Upper lobe of left lung (tissue), 6 donors: ENCODE measurements around the gene THRAP3. TPM values are rescaled to one million over a fixed set of nuclear protein-coding genes. Genes with fewer than 3 reads are reported as not detected.

Experiments used
- ATAC-seq, 2 donors: fragments of 200-7000 bp; cut with Tn5 transposase; one replicate each; pipeline ENCODE4 v1.9.1; 2022; ENCODE audit warnings: mild to moderate bottlenecking in 2 of 2, moderate library complexity in 2 of 2; ENCODE audit not compliant: low FRiP score in 2 of 2
- DNase-seq, 2 donors: peaks; one replicate each; pipeline ENCODE4 v3.0.0-alpha.2; 2019 to 2020
- H3K27ac ChIP-seq, 4 donors: fragments of 200-600 bp; sonication (generic); one replicate each; pipeline ENCODE4 v1.5.1; 2016 to 2019
- H3K27me3 ChIP-seq, 4 donors: fragments of 200-600 bp; sonication (generic); one replicate each; pipeline ENCODE4 v1.5.1; 2017 to 2019
- H3K36me3 ChIP-seq, 4 donors: fragments of 200-600 bp; sonication (generic); one replicate each; pipeline ENCODE4 v1.5.1; 2016 to 2019
- H3K4me1 ChIP-seq, 4 donors: fragments of 200-600 bp; sonication (generic); one replicate each; pipeline ENCODE4 v1.5.1; 2018 to 2019
- H3K4me3 ChIP-seq, 4 donors: fragments of 200-600 bp; sonication (generic); one replicate each; pipeline ENCODE4 v1.5.1; 2017 to 2019; ENCODE audit warnings: mild to moderate bottlenecking in 2 of 4, moderate library complexity in 1 of 4
- H3K9me3 ChIP-seq, 4 donors: fragments of 200-600 bp; sonication (generic); one replicate each; pipeline ENCODE4 v1.5.1; 2018 to 2019
- CTCF ChIP-seq, 6 experiments: fragments of 450-650 bp in 4 of 6; fragments of 200-600 bp in 2 of 6; sonication (generic) in 2 of 6; IDR thresholded peaks; one replicate each; pipeline ENCODE4 v1.5.1; 2016 to 2019; ENCODE audit warnings: antibody characterized with exemption in 6 of 6
- EP300 ChIP-seq, 4 donors: sonication (generic); formaldehyde crosslinking; IDR thresholded peaks; one replicate each; pipeline ENCODE4 v1.5.1; 2017; ENCODE audit warnings: antibody characterized with exemption in 4 of 4, control low read depth in 2 of 4
- POLR2A ChIP-seq, 4 donors: fragments of 450-650 bp; IDR thresholded peaks; one replicate each; pipeline ENCODE4 v1.5.1; 2016 to 2017; ENCODE audit warnings: antibody characterized with exemption in 4 of 4, mild to moderate bottlenecking in 2 of 4
- POLR2AphosphoS5 ChIP-seq, 2 donors: sonication (generic); formaldehyde crosslinking; IDR thresholded peaks; one replicate each; pipeline ENCODE4 v1.5.1; 2017; ENCODE audit warnings: antibody characterized with exemption in 2 of 2
- WGBS, 2 donors: methylation state at CpG; one replicate each; pipeline ENCODE4 v1.1.5; 2017 to 2018; 5-methylcytosine and 5-hydroxymethylcytosine counted together
- total RNA-seq, 6 donors: library from RNA; depleted of rRNA in 4 of 6; stranded (reverse); fragments of >200 nt in 4 of 6; gene quantifications; one replicate each; pipeline versions ENCODE4 v1.1.0 to v1.2.1, GENCODE V29; 2016 to 2021
- donor health status: DM: no; HTN: no; CAD: no; lungs with moderate emphysema.
- donor health status: DM: no; HTN: yes; CAD: no; lungs with severe emphysema.

The THRAP3 gene
- total RNA-seq, 6 donors from 2014 or later, result 55.0 to 91.1 (median 84.0) TPM

- TF ChIP-seq POLR2A (IDR thresholded peaks at IDR 0.05) (peak in 1 of 4 donors; percentile 40), POLR2AphosphoS5 (IDR thresholded peaks at IDR 0.05) (no peak), CTCF (IDR thresholded peaks at IDR 0.05) (no peak), EP300 (IDR thresholded peaks at IDR 0.05) (no peak)
- peak in 1 of 2 donors; percentile 34 for ATAC-seq
- peaks cover 26 to 44% (median 40%) of the 10 kb centered on the region in 4 donors for H3K4me1 ChIP-seq
- H3K27ac ChIP-seq, result peak overlapping the region; percentile 79 to 92 (median 88)
- H3K4me3 ChIP-seq, result peak overlapping the region; percentile 68 to 95 (median 83)
- no peaks in the 10 kb centered on the region for H3K9me3 ChIP-seq
- no peaks in the 10 kb centered on the region for H3K27me3 ChIP-seq
- peaks cover 0 to 13% (median 0%) of the 10 kb centered on the region in 4 donors for H3K36me3 ChIP-seq
- peak in 1 of 2 donors; percentile 90 for DNase-seq
- 14 to 18% methylated on average over 12 to 33 of the region's 83 CpGs for WGBS, 2 donors
Observed at GRCh38 chr1:36322786-36323635, 98.8 kb downstream of the THRAP3 start.

- Histone ChIP-seq H3K4me3 (peak within 1 kb of the TSS; percentile 68 to 95 (median 83)), H3K36me3 (peaks cover 0 to 13% (median 0%) of the 10 kb centered on the region in 4 donors), H3K4me1 (peaks cover 30 to 49% (median 44%) of the 10 kb centered on the region in 4 donors), H3K27ac (peak within 1 kb of the TSS; percentile 79 to 92 (median 88)), H3K9me3 (no peaks in the 10 kb centered on the region), H3K27me3 (no peaks in the 10 kb centered on the region)
- peak in 1 of 2 donors; percentile 72 for ATAC-seq
- peak; percentile 89 to 94 for DNase-seq
- 4% methylated on average over 12 to 30 of the region's 36 CpGs for WGBS, 2 donors
- TF ChIP-seq POLR2AphosphoS5 (IDR thresholded peaks at IDR 0.05) (peak in 1 of 2 donors; percentile 54), POLR2A (IDR thresholded peaks at IDR 0.05) (no peak), EP300 (IDR thresholded peaks at IDR 0.05) (no peak)
Observed at GRCh38 chr1:36323636-36324352, 99.6 kb downstream of the THRAP3 start, which contains the start of gene EVA1B. Gene EVA1B (minus strand): TSS chr1:36323645. CDS start chr1:36323037, 608 bp downstream.

GRCh38 chr1:36324353-36324703, 100.1 kb downstream of the THRAP3 start:
- no peak for ATAC-seq
- TF ChIP-seq CTCF (IDR thresholded peaks at IDR 0.05) (no peak), POLR2AphosphoS5 (IDR thresholded peaks at IDR 0.05) (no peak), EP300 (IDR thresholded peaks at IDR 0.05) (no peak), POLR2A (IDR thresholded peaks at IDR 0.05) (no peak)
- Histone ChIP-seq H3K27ac (peak overlapping the region; percentile 79 to 92 (median 88)), H3K4me1 (peaks cover 35 to 54% (median 50%) of the 10 kb centered on the region in 4 donors), H3K9me3 (no peaks in the 10 kb centered on the region), H3K36me3 (peaks cover 0 to 13% (median 0%) of the 10 kb centered on the region in 4 donors), H3K4me3 (peak overlapping the region in 3 of 4 donors; percentile 80 to 95 (median 86)), H3K27me3 (no peaks in the 10 kb centered on the region)
- DNase-seq, result no peak
- 8 to 11% methylated on average over 8 of the region's 9 CpGs for WGBS, 2 donors

- peak overlapping the region in 1 of 4 donors; percentile 19 for H3K27ac ChIP-seq
- WGBS, 2 donors, result 48 to 55% methylated on average over 6 of the region's 6 CpGs
- peaks cover 0 to 10% (median 0%) of the 10 kb centered on the region in 4 donors for H3K36me3 ChIP-seq
- no peaks in the 10 kb centered on the region for H3K27me3 ChIP-seq
- no peaks in the 10 kb centered on the region for H3K9me3 ChIP-seq
- no peak overlapping the region for H3K4me3 ChIP-seq
- DNase-seq (no peak), ATAC-seq (no peak)
- H3K4me1 ChIP-seq, result peaks cover 32 to 49% (median 38%) of the 10 kb centered on the region in 4 donors
- TF ChIP-seq POLR2AphosphoS5 (IDR thresholded peaks at IDR 0.05) (no peak), EP300 (IDR thresholded peaks at IDR 0.05) (no peak), CTCF (IDR thresholded peaks at IDR 0.05) (no peak), POLR2A (IDR thresholded peaks at IDR 0.05) (no peak)
Observed at GRCh38 chr1:36326499-36326898, 102.3 kb downstream of the THRAP3 start.
